ENCODE results near the gene CD247. TPM values are rescaled to one million over a fixed set of nuclear protein-coding genes. Genes with fewer than 3 reads are reported as not detected.

The CD247 gene
- total RNA-seq, 1 donor from 2014 or later, result 5.2 TPM

GRCh38 chr1:167439301-167439988 lies 78.9 kb downstream of the CD247 start:
- peak; percentile 20 for DNase-seq (ENCODE audit: low spot score)

DNA sequence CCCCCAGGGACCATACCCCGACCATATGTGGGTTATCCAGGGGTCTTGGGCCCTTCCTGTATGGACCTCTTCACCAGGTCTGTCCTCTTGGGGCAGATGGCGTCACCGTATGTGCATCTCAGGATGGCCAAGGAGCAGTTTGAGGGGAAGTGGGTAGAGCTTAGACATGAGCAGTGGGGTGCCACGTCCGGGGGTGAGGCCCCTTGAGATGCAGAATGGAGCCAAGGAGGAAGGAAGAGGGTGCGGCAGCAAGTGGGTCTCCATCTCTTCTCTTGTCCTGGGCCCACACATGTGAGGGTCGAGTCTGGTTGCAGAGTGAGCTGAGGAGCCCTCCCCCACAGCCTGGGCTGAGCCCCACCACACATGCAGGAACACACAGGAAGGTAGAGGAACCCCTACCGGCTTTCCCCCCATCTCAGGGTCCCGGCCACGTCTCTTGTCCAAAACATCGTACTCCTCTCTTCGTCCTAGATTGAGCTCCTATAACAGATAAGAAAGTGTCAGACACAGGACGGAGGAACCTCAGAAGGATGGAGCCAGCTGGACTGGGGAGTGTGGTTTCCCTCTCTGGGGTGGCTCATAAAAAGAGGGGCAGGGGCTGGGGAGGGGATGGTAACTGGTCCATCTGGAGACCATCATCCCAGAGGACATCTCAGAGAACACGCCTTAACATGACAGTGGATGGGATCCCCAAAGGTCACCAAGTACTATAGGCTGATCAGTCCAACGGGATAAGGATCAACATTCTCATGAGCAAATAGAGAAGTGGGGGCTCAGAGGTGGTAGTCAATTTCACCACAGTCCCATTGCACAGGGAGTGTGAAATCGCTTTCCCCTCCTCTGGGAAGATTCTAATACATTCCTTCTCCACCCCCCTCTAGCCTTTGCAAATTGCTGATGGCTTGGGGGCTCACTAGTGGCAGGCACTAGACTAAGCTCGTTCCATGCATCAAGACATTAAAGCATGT lies 79.9 kb downstream of the CD247 start:
- DNase-seq (ENCODE audit: low spot score), result peak; percentile 5

- no peak for DNase-seq (ENCODE audit: low spot score)
Measured at GRCh38 chr1:167435484-167435883, 82.8 kb downstream of the CD247 start.

GRCh38 chr1:167434306-167434705 lies 84.0 kb downstream of the CD247 start:
- DNase-seq (ENCODE audit: low spot score), result no peak

DNA sequence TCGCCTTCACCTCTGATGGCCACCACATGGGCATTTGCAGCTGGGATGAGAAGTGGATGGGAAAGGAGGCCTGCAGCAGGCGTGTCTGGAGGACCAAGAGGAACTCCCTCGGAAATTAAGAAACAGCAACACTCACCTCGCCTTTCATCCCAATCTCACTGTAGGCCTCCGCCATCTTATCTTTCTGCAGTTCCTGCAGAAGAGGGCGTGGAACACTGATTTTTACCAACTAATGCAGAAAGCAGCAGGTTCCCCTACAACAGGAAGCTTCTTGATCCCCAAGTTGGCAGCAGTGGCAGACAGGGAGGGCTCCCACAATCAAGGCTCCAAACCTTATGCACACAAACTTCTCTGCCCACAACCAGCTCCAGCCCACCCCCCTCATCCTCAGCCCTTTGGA lies 84.4 kb downstream of the CD247 start:
- DNase-seq (ENCODE audit: low spot score), result no peak

DNA sequence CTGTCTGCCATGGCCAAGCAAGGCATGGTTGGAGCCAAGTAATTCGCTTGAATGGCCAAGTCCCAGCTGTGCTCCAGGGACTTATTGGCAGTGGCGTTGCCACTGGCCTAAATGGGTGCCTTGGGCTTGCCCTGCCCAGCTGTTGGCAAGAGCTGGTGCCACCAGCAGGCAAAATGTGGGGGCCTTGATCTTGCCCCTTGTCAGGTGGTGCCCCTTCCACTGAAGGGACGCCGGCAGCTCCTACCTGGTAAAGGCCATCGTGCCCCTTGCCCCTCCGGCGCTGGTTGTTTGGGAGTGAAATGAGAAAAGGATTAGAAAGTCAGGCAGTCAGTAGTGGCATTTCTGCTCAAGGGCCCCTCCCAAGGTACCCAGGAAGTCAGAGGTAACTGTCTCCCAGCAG lies 85.5 kb downstream of the CD247 start:
- DNase-seq (ENCODE audit: low spot score), result no peak

DNA sequence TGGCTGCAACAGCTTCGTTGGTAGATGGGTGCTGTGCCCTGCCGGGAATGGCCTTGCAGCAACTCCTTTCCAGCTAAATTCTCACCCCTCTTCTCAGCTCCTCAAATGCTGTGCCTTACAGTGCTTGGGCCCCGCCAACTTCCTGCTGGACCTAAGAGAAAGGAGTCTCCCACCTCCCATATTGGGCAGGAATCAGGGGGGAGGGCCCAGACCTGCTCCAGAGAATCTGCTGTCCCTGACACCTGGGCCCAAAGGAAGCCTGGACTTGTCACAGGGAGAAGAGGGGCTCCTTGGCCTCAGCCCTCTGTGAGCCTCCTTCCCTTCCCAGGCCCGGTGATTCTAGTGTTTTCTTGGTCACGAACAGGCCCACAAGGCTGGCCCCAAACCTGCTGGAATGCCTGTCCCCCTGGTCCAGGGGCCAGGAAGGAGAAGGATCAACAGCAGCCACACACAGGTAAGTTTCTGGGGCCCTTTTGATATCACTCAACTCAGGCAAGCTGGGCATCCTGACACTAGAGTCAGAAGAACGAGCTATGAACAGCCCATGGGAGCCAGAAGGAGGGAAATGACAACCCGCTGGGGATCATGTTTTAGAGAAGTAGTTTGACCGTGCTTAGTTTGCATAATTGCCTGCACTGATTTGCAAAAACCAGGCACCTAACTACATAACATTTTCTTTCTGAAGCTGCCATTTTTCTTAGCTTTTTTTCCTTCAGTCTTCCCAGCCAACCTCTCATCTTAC lies 86.2 kb downstream of the CD247 start:
- no peak for DNase-seq (ENCODE audit: low spot score)

- DNase-seq (ENCODE audit: low spot score), result no peak
Measured at GRCh38 chr1:167431261-167431908, 86.9 kb downstream of the CD247 start.

- DNase-seq (ENCODE audit: low spot score), result no peak
Measured at GRCh38 chr1:167430849-167431242, 87.5 kb downstream of the CD247 start.

- no peak for DNase-seq (ENCODE audit: low spot score)
Measured at GRCh38 chr1:167430134-167430848, 88.0 kb downstream of the CD247 start.

DNA sequence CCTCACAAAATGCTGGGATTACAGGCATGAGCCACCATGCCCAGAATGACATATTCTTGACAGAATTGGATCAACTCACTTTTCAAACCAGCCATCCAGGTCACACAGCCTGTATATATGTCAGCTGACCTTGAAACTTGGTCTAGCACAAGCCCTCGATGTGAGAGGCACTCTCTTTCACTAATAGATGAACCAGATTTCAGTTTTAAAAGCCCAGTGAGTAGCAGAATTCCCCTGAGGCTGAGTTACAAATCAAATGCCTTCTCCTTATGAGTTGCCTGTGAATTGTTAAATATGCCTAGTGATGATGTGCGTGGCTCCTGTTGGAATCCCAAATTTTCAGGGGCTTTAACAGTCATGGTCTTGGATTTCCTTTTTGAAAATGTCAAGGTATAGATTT lies 88.7 kb downstream of the CD247 start:
- DNase-seq (ENCODE audit: low spot score), result no peak

DNA sequence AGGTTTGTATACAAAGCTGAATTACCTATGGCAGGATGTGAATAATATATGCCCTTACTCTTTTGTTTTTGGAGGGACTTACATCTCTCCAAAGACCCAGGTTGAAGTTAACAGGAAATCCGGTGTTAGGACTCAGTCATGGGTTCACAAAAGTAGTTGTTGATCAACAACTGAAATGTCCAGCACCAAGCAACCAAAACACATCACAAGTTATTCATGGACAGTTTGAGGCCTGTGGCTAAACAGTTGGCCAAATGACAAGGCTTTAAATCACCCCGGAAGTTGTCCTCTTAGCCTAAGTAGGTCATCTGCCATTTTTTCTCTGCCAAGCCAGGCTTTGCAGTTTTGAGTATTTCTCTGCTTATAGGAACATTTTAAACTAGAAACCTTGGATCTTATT lies 89.9 kb downstream of the CD247 start:
- no peak for DNase-seq (ENCODE audit: low spot score)

- DNase-seq (ENCODE audit: low spot score), result no peak
Measured at GRCh38 chr1:167427848-167428247, 90.5 kb downstream of the CD247 start.

DNA sequence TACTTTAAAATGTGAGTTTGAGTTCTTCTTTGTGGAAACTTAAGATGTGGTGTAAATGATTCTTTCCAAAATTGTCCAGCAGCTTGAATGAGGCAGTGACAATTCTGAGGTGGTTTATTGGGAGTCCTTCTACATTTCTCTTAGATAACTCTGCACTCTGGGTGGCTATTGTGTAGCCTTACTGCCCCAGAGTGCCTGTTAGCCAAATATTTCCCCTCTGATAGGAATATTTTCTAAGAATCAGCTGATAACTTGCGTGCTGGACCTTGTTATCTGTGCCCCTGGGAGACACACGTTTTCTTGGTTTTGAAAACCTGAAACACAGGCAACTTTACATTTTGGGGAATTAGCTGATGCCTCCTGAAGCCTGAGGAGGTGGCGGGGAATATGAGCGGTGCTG lies 91.6 kb downstream of the CD247 start:
- no peak for DNase-seq (ENCODE audit: low spot score)

GRCh38 chr1:167425482-167425881 lies 92.8 kb downstream of the CD247 start:
- no peak for DNase-seq (ENCODE audit: low spot score)

DNA sequence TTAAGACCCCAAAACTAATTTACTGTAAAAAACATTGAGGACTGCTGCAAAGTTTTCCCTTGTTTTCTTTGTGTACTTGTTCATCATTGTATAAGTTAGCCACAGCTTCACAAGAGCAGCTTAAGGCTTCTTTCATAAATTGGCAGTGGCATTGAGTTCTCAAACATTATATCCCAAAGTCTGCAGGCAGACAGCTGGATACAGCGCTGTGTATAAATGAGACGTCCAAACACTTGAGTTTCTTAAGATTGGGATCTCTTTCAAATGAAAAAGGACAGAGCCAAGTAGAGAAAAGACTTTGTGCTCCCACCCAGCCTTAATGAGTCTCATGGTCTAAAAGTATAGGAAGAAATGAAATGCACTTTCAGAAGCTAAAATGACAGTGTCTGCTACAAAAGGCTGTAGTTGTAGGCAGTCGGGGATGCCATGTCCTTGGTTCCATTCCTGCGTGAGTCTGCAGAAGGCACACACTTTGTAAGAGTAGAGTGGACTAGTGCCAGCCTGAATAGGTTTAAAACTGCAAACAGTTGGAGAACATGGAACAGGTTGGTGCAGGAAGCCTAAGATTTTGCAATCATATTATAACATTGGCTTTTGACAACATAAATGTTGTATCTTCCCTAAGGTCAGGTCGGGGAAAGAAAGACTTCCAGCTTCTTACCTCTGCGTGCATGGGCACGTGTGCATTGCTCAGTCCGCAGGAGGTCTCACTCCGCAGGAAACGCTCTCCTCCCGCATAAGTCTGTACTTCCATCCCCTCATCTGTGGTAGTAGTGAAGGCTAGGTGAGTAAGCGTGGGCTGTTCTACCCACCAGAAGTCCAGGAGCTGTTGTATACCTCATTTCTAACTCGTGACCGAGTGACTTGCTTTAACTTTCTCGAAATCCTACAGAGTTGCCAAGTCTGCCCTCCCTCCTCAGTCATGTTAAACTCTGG lies 94.4 kb downstream of the CD247 start:
- no peak for DNase-seq (ENCODE audit: low spot score)

GRCh38 chr1:167420510-167420909 lies 97.8 kb downstream of the CD247 start:
- DNase-seq (ENCODE audit: low spot score), result no peak

- DNase-seq (ENCODE audit: low spot score), result no peak
Measured at GRCh38 chr1:167419245-167419644, 99.1 kb downstream of the CD247 start.

DNA sequence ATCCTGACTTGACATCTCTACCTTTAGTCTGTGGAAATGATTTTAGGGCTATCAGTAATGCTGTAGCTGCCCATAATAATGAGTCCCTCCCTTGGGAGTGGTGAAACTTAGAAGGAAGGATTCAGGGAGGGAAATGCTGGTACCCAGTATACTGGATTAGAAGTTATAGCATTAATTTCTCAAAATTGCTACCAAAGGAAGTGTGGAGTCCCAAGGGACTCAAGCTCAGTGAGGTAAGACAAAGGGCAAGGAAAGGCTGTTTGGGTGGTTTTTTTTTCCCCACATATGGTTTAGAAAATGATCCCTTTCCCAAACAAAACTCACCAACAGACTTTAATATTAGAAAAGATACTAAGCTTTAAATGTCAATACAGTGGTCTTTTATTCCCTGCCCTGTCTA lies 99.9 kb downstream of the CD247 start:
- no peak for DNase-seq (ENCODE audit: low spot score)

DNA sequence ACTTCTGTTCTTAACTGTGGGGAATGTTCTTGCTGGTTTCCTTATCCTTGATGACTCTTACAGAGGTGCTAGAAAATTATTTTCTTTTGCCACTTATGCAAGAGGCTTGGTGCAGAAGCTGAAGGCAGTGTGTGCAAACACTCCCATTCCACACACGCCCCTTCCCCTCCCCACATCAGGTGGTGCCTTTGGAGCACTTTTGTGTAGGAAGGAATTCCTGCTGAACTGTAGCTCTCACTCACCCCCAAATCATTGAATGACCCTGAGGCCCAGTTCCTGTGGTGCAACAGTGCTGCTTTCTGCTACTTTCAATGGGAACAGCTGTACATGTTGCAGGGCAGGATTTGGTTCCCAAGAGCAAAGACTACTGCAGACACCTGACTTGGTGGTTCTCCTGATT lies 101.8 kb downstream of the CD247 start:
- DNase-seq (ENCODE audit: low spot score), result no peak

All from mucosa of gallbladder (tissue), 1 donor.